ENCODE results near the gene EIF5B. TPM values are rescaled to one million over a fixed set of nuclear protein-coding genes. Genes with fewer than 3 reads are reported as not detected.

The EIF5B gene
- total RNA-seq, 3 donors from 2014 or later: 32.5 to 53.7 (median 42.3) TPM

DNA sequence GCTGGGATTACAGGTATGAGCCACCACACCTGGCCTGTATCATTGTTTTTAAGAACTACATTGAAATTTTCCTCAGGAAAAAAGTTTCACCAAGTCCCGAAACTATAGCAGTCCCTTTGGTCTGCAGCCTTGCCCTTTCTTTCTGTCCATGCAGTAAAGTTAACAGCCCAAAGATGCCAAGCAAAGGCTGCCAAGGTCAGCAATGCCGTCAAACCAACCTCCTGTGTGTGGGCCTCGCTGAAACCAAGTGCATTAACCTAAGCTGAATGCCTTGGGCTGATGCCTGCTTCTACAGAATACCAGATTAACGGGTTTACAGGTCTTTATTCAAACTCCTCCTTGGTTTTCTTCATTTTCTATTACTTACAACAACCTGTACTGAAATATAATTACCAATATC lies 73.1 kb downstream of the EIF5B start:
- peaks cover 3% of the 10 kb centered on the region for H3K36me3 ChIP-seq
- no peak for DNase-seq (ENCODE audit: low spot score in 2 of 2)
- TF ChIP-seq, protein P1, sequence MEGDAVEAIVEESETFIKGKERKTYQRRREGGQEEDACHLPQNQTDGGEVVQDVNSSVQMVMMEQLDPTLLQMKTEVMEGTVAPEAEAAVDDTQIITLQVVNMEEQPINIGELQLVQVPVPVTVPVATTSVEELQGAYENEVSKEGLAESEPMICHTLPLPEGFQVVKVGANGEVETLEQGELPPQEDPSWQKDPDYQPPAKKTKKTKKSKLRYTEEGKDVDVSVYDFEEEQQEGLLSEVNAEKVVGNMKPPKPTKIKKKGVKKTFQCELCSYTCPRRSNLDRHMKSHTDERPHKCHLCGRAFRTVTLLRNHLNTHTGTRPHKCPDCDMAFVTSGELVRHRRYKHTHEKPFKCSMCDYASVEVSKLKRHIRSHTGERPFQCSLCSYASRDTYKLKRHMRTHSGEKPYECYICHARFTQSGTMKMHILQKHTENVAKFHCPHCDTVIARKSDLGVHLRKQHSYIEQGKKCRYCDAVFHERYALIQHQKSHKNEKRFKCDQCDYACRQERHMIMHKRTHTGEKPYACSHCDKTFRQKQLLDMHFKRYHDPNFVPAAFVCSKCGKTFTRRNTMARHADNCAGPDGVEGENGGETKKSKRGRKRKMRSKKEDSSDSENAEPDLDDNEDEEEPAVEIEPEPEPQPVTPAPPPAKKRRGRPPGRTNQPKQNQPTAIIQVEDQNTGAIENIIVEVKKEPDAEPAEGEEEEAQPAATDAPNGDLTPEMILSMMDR (IDR thresholded peaks at IDR 0.05): no peak
- no peak for TF ChIP-seq POLR2A (IDR thresholded peaks at IDR 0.05)
- TF ChIP-seq POLR2AphosphoS5 (IDR thresholded peaks at IDR 0.05): no peak

DNA sequence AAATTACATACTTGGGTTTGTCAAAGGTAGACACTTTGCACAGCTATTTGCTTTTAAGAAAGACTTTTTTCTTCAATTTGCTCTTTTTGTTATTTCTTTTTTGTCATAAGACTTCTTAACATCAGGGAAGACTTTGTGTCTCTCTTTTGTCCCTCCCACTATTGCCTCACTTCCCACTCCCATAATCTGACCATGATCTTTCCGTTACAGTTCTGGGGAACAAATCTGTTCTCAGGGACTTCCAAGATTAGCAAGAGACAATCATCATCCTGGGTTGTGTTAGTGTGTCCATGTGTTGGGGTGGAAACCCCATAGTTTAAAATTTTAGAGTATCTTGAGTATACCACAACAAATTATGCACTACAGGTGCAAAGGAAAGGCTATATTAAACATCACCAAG lies 77.4 kb downstream of the EIF5B start:
- Histone ChIP-seq H3K36me3 (no peaks in the 10 kb centered on the region), H3K9me3 (no peaks in the 10 kb centered on the region), H3K27ac (no peak overlapping the region), H3K4me1 (no peaks in the 10 kb centered on the region), H3K27me3 (no peaks in the 10 kb centered on the region), H3K4me3 (no peak overlapping the region)
- intact Hi-C loops (cut with DNase I; ENCODE audit: low total_unique reads): no loop called here
- no peak for DNase-seq (ENCODE audit: low spot score in 2 of 2)
- TF ChIP-seq POLR2AphosphoS5 (IDR thresholded peaks at IDR 0.05) (no peak), POLR2A (IDR thresholded peaks at IDR 0.05) (no peak)
- TF ChIP-seq, protein P1 (IDR thresholded peaks at IDR 0.05): no peak

More for the DNA sequence above, 73.1 kb downstream of the EIF5B start:
- intact Hi-C loops (cut with DNase I; ENCODE audit: low total_unique reads): no loop called here
- Histone ChIP-seq H3K4me1 (no peaks in the 10 kb centered on the region), H3K27me3 (no peaks in the 10 kb centered on the region), H3K27ac (no peak overlapping the region), H3K9me3 (no peaks in the 10 kb centered on the region), H3K4me3 (no peak overlapping the region)

DNA sequence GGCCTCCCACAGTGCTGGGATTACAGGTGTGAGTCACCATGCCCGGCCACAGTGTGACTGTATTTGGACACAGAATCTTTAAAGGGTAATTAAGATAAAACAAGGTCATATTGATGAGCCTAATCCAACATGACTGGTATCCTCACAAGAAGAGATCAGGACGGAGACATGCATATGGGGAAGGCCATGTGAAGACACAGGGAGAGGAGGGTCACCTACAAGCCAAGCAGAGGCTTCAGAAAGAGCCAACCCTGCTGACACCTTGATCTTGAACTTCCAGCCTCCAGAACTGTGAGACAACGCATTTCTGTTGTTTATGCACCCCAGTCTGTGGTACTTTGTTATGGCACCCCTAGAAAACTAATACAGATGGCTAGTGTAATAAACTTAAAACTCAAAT lies 80.2 kb downstream of the EIF5B start:
- Histone ChIP-seq H3K27me3 (no peaks in the 10 kb centered on the region), H3K9me3 (no peaks in the 10 kb centered on the region), H3K4me3 (no peak overlapping the region), H3K4me1 (no peaks in the 10 kb centered on the region), H3K36me3 (no peaks in the 10 kb centered on the region), H3K27ac (no peak overlapping the region)
- no peak for DNase-seq (ENCODE audit: low spot score in 2 of 2)
- intact Hi-C loops (cut with DNase I; ENCODE audit: low total_unique reads): no loop called here
- TF ChIP-seq POLR2AphosphoS5 (IDR thresholded peaks at IDR 0.05) (no peak), POLR2A (IDR thresholded peaks at IDR 0.05) (no peak)
- TF ChIP-seq, protein P1 (IDR thresholded peaks at IDR 0.05): no peak

DNA sequence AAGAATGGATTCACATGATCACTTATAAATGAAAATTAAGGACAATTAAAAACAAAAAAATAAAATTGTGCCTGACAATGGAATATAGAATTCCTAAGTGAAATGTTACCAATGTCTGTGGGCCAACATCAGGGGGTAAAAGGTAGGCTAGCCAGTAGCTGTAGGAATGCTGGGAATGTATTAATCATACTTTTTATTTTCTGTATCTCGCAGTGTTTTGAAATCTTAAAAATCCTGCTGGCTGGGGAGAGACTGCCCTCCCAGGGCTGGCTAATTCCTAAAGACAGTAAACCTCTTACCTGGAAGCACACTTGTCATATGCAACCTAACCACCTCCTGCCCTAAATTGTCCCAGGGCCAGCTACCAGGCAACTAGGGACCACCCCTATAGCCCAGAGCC lies 82.8 kb downstream of the EIF5B start:
- H3K4me3 ChIP-seq: no peak overlapping the region
- H3K27me3 ChIP-seq: no peaks in the 10 kb centered on the region
- no peaks in the 10 kb centered on the region for H3K4me1 ChIP-seq
- H3K27ac ChIP-seq: no peak overlapping the region
- DNase-seq (ENCODE audit: low spot score in 2 of 2): no peak
- no peaks in the 10 kb centered on the region for H3K9me3 ChIP-seq
- TF ChIP-seq POLR2AphosphoS5 (IDR thresholded peaks at IDR 0.05) (no peak), POLR2A (IDR thresholded peaks at IDR 0.05) (no peak)
- TF ChIP-seq, protein P1 (IDR thresholded peaks at IDR 0.05): no peak
- no peaks in the 10 kb centered on the region for H3K36me3 ChIP-seq
- intact Hi-C loops (cut with DNase I; ENCODE audit: low total_unique reads): no loop called here

DNA sequence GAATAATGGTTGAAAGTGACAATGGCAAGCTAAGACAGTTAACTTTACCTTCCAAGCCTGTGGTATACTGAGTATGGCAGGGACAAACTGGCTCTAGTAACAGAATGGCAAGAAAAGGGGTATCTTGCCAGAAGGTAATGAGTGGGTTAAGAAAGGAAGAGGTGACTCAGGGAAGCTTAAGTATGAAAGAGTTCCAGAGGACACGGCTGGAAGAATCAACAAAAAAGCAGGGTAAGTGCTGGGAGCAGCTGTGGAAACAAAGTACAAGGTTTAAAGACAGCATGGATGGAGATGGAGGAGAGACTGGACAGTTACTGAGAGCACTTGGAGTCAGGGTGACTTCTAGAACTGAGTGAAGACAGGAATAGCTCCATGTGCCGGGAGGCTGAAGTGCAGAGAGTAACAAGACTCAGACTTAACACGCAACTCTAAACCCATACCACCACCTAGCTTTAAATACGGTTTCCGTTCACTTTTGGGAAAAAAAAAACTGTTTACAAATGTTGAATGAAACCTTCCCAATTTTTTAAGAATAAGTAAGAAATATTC lies 83.6 kb downstream of the EIF5B start:
- Histone ChIP-seq H3K27ac (no peak overlapping the region), H3K9me3 (no peaks in the 10 kb centered on the region), H3K27me3 (no peaks in the 10 kb centered on the region), H3K36me3 (no peaks in the 10 kb centered on the region), H3K4me1 (no peaks in the 10 kb centered on the region), H3K4me3 (no peak overlapping the region)
- TF ChIP-seq POLR2A (IDR thresholded peaks at IDR 0.05) (no peak), POLR2AphosphoS5 (IDR thresholded peaks at IDR 0.05) (no peak)
- TF ChIP-seq, protein P1 (IDR thresholded peaks at IDR 0.05): no peak
- DNase-seq (ENCODE audit: low spot score in 2 of 2): no peak
- intact Hi-C loops (cut with DNase I; ENCODE audit: low total_unique reads): no loop called here

Measured in breast epithelium (tissue), 4 donors.